PFSK-1 (cell line): ENCODE measurements around the gene TGM4.

Experiments
- REST ChIP-seq, 2 experiments: IDR thresholded peaks; 2 replicates each; pipeline versions ENCODE4 v1.6.1 to v1.8.0; 2011 to 2012; ENCODE audit warnings: low read depth in 2 of 2, low read length in 2 of 2, control low read depth in 1 of 2, inconsistent platforms in 1 of 2, mild to moderate bottlenecking in 1 of 2, moderate library complexity in 1 of 2; ENCODE audit not compliant: insufficient read depth in 1 of 2
- TAF1 ChIP-seq: IDR thresholded peaks from 2 replicates; pipeline ENCODE4 v1.6.1; 2012; ENCODE audit warnings: low read length, control low read depth, borderline replicate concordance; ENCODE audit not compliant: insufficient read depth

- no peak for TF ChIP-seq TAF1
- TF ChIP-seq REST (IDR thresholded peaks at IDR 0.05; ENCODE audit: insufficient read depth in 1 of 2, low read depth in 2 of 2, low read length in 2 of 2): no peak
Observed at GRCh38 chr3:44870375-44871061, 3.9 kb upstream of the TGM4 start.
